CD4-positive, alpha-beta memory T cell (primary cell): ENCODE results near the gene NAV1. TPM values are rescaled to one million over a fixed set of nuclear protein-coding genes. Genes with fewer than 3 reads are reported as not detected.

Experiments
- CTCF ChIA-PET: fragments of 350-600 bp; sonication (Branson Sonifier 250); formaldehyde crosslinking; loops from one replicate; lab custom pipeline; 2021; ENCODE audit warnings: inconsistent platforms; ENCODE audit not compliant: partially characterized antibody; lab: Charles Lee
- POLR2A ChIA-PET: fragments of 350-600 bp; sonication (Branson Sonifier 250); formaldehyde crosslinking; loops from one replicate; lab custom pipeline; 2021; ENCODE audit not compliant: partially characterized antibody; lab: Charles Lee
- DNase-seq, 5 donors: peaks; one replicate each; pipeline versions ENCODE4 v3.0.0 to v3.0.0-alpha.2; 2020 to 2022; ENCODE audit warnings: mixed read lengths in 1 of 5
- H3K27ac ChIP-seq: one replicate; pipeline ENCODE4 v1.7.0; 2013; ENCODE audit warnings: low read depth, low read length
- H3K27me3 ChIP-seq: 2 replicates; pipeline ENCODE4 v1.7.0; 2013; ENCODE audit warnings: mild to moderate bottlenecking, low read length, moderate library complexity; ENCODE audit not compliant: insufficient read depth
- H3K36me3 ChIP-seq: 2 replicates; pipeline ENCODE4 v1.7.0; 2013; ENCODE audit warnings: mild to moderate bottlenecking, low read length, moderate library complexity; ENCODE audit not compliant: insufficient read depth
- H3K4me1 ChIP-seq: 2 replicates; pipeline ENCODE4 v1.7.0; 2013; ENCODE audit warnings: mild to moderate bottlenecking, low read length, moderate library complexity; ENCODE audit not compliant: insufficient read depth
- H3K4me3 ChIP-seq, 2 donors: one replicate each; pipeline ENCODE4 v1.7.0; 2013; ENCODE audit warnings: low read length in 2 of 2, mild to moderate bottlenecking in 1 of 2
- H3K9me3 ChIP-seq, 2 donors: one replicate each; pipeline ENCODE4 v1.7.0; 2013; ENCODE audit warnings: low read length in 2 of 2, control low read depth in 1 of 2; ENCODE audit not compliant: control insufficient read depth in 1 of 2
- H3K27ac Mint-ChIP-seq, 7 donors: one replicate each; pipeline ENCODE4 v1.8.0; 2020 to 2021; ENCODE audit warnings: mixed read lengths in 7 of 7, mild to moderate bottlenecking in 6 of 7, inconsistent platforms in 3 of 7, moderate library complexity in 3 of 7
- H3K27me3 Mint-ChIP-seq, 2 donors: one replicate each; pipeline ENCODE4 v1.8.0; 2020 to 2021; ENCODE audit warnings: mixed read lengths in 2 of 2
- H3K36me3 Mint-ChIP-seq, 2 donors: one replicate each; pipeline ENCODE4 v1.8.0; 2020 to 2021; ENCODE audit warnings: mixed read lengths in 2 of 2, inconsistent platforms in 1 of 2, mild to moderate bottlenecking in 1 of 2
- H3K4me1 Mint-ChIP-seq, 4 donors: one replicate each; pipeline ENCODE4 v1.8.0; 2020 to 2021; ENCODE audit warnings: mixed read lengths in 4 of 4, mild to moderate bottlenecking in 1 of 4
- H3K4me3 Mint-ChIP-seq, 8 donors: one replicate each; pipeline ENCODE4 v1.8.0; 2020 to 2021; ENCODE audit warnings: mixed read lengths in 8 of 8, mild to moderate bottlenecking in 7 of 8, moderate library complexity in 6 of 8, inconsistent platforms in 3 of 8
- H3K9me3 Mint-ChIP-seq, 8 donors: one replicate each; pipeline ENCODE4 v1.8.0; 2020 to 2021; ENCODE audit warnings: mixed read lengths in 8 of 8, mild to moderate bottlenecking in 5 of 8, inconsistent platforms in 3 of 8, moderate library complexity in 1 of 8
- intact Hi-C: fragments of 100-400 bp; cut with micrococcal nuclease; formaldehyde crosslinking; loops from one replicate; pipeline ENCODE4 v1.15.1; 2023
- polyA plus RNA-seq, 2 donors: library from polyadenylated mRNA; unstranded; fragments of 300-500 nt; fragmentation: Illumina TruSeq; gene quantifications; one replicate each; pipeline ENCODE4 v1.2.3, GENCODE V29; 2021
- total RNA-seq, 2 experiments: library from RNA; stranded (reverse); gene quantifications; one replicate each; pipeline ENCODE4 v1.2.3, GENCODE V29; 2021

The NAV1 gene
- total and polyA plus RNA-seq, 4 experiments from 2014 or later = 0.29 to 4.7 (median 3.7) TPM

GRCh38 chr1:201584471-201585092, 45.7 kb downstream of the NAV1 start:
- Histone ChIP-seq H3K27ac (no peak overlapping the region), H3K36me3 (no peaks in the 10 kb centered on the region), H3K9me3 (no peaks in the 10 kb centered on the region), H3K4me1 (no peaks in the 10 kb centered on the region), H3K27me3 (no peaks in the 10 kb centered on the region), H3K4me3 (no peak overlapping the region)
- Mint-ChIP-seq H3K4me1 (no peaks in the 10 kb centered on the region), H3K27ac (no peak overlapping the region), H3K4me3 (no peak overlapping the region), H3K36me3 (no peaks in the 10 kb centered on the region), H3K9me3 (no peaks in the 10 kb centered on the region), H3K27me3 (peaks cover 4 to 6% of the 10 kb centered on the region in 2 donors)
- ChIA-PET POLR2A (no interaction called here), CTCF (interaction anchor here (1.2 kb wide), 1 partner anchor 11 kb away, joined by 3 read pairs; no protein-coding TSS in a partner anchor)
- intact Hi-C loops = no loop called here
- DNase-seq = no peak

GRCh38 chr1:201585093-201585483, 46.2 kb downstream of the NAV1 start:
- Histone ChIP-seq H3K9me3 (no peaks in the 10 kb centered on the region), H3K4me3 (no peak overlapping the region), H3K27ac (no peak overlapping the region), H3K4me1 (no peaks in the 10 kb centered on the region), H3K36me3 (no peaks in the 10 kb centered on the region), H3K27me3 (no peaks in the 10 kb centered on the region)
- Mint-ChIP-seq H3K27ac (no peak overlapping the region), H3K4me1 (no peaks in the 10 kb centered on the region), H3K36me3 (no peaks in the 10 kb centered on the region), H3K9me3 (no peaks in the 10 kb centered on the region), H3K27me3 (peaks cover 2 to 6% of the 10 kb centered on the region in 2 donors), H3K4me3 (no peak overlapping the region)
- ChIA-PET CTCF (no interaction called here), POLR2A (no interaction called here)
- intact Hi-C loops = no loop called here
- DNase-seq = no peak

- DNase-seq = no peak
- Mint-ChIP-seq H3K36me3 (no peaks in the 10 kb centered on the region), H3K4me1 (no peaks in the 10 kb centered on the region), H3K4me3 (no peak overlapping the region), H3K27me3 (peaks cover 2 to 3% of the 10 kb centered on the region in 2 donors), H3K27ac (no peak overlapping the region), H3K9me3 (no peaks in the 10 kb centered on the region)
- Histone ChIP-seq H3K4me1 (no peaks in the 10 kb centered on the region), H3K9me3 (no peaks in the 10 kb centered on the region), H3K4me3 (no peak overlapping the region), H3K27ac (no peak overlapping the region), H3K27me3 (no peaks in the 10 kb centered on the region), H3K36me3 (no peaks in the 10 kb centered on the region)
- ChIA-PET POLR2A (no interaction called here), CTCF (no interaction called here)
- intact Hi-C loops = no loop called here
Observed at GRCh38 chr1:201585901-201586300, 47.0 kb downstream of the NAV1 start.

GRCh38 chr1:201586806-201587205, 47.9 kb downstream of the NAV1 start:
- Mint-ChIP-seq H3K9me3 (no peaks in the 10 kb centered on the region), H3K27ac (no peak overlapping the region), H3K27me3 (peaks cover 2 to 3% of the 10 kb centered on the region in 2 donors), H3K4me3 (no peak overlapping the region), H3K36me3 (no peaks in the 10 kb centered on the region), H3K4me1 (no peaks in the 10 kb centered on the region)
- Histone ChIP-seq H3K4me1 (no peaks in the 10 kb centered on the region), H3K36me3 (no peaks in the 10 kb centered on the region), H3K27me3 (no peaks in the 10 kb centered on the region), H3K27ac (no peak overlapping the region), H3K9me3 (no peaks in the 10 kb centered on the region), H3K4me3 (no peak overlapping the region)
- CTCF ChIA-PET = no interaction called here
- POLR2A ChIA-PET = no interaction called here
- no peak for DNase-seq
- intact Hi-C loops = no loop called here

- intact Hi-C loops = no loop called here
- ChIA-PET POLR2A (no interaction called here), CTCF (no interaction called here)
- H3K27ac Mint-ChIP-seq = no peak overlapping the region
- H3K36me3 ChIP-seq = no peaks in the 10 kb centered on the region
- H3K27me3 Mint-ChIP-seq = peaks cover 2 to 3% of the 10 kb centered on the region in 2 donors
- no peaks in the 10 kb centered on the region for H3K9me3 Mint-ChIP-seq
- H3K9me3 ChIP-seq = no peaks in the 10 kb centered on the region
- no peaks in the 10 kb centered on the region for H3K27me3 ChIP-seq
- H3K4me3 Mint-ChIP-seq = no peak overlapping the region
- no peaks in the 10 kb centered on the region for H3K36me3 Mint-ChIP-seq
- no peak overlapping the region for H3K27ac ChIP-seq
- H3K4me1 Mint-ChIP-seq = no peaks in the 10 kb centered on the region
- no peaks in the 10 kb centered on the region for H3K4me1 ChIP-seq
- no peak for DNase-seq
- no peak overlapping the region for H3K4me3 ChIP-seq
Observed at GRCh38 chr1:201587729-201588128, 48.8 kb downstream of the NAV1 start.

Other genes with a start within 250 kb of the NAV1 start
- not detected for gene TNNT2, start 161.4 kb upstream of the NAV1 start, total RNA-seq
- gene TNNT2, start 161.4 kb upstream of the NAV1 start, polyA plus RNA-seq = not detected
- gene LAD1, start 139.8 kb upstream of the NAV1 start, total RNA-seq = under 1 TPM in 1 of 2 experiments, not detected in 1; 0.17 TPM
- not detected for gene LAD1, start 139.8 kb upstream of the NAV1 start, polyA plus RNA-seq
- not detected for gene TNNI1, start 117.4 kb upstream of the NAV1 start, total RNA-seq
- not detected for gene TNNI1, start 117.4 kb upstream of the NAV1 start, polyA plus RNA-seq
- 1 to 10 TPM; 7.0 to 7.8 TPM for gene PHLDA3, start 69.9 kb upstream of the NAV1 start, total RNA-seq
- gene PHLDA3, start 69.9 kb upstream of the NAV1 start, polyA plus RNA-seq = 1 to 10 TPM in 1 of 2 donors, under 1 TPM in 1; 0.30 to 1.1 TPM
- gene CSRP1, start 32.0 kb upstream of the NAV1 start, total RNA-seq = 10 to 100 TPM; 34.2 to 36.0 TPM
- 10 to 100 TPM; 74.6 to 79.3 TPM for gene CSRP1, start 32.0 kb upstream of the NAV1 start, polyA plus RNA-seq